HEK293 (cell line): Measurements from ENCODE around the gene ZNF76.
A peak's percentile ranks its signal among the peaks of the same experiment; 100 is the strongest.

ENCODE experiments used
- CTCF ChIA-PET: fragments of 350-600 bp; formaldehyde crosslinking; extraction: SDS; loops from one replicate; lab custom pipeline; 2021; ENCODE audit warnings: antibody characterized with exemption; lab: Yijun Ruan, JAX
- POLR2A ChIA-PET: fragments of 300-600 bp; formaldehyde crosslinking; extraction: SDS; loops from one replicate; lab custom pipeline; 2020; ENCODE audit warnings: antibody characterized with exemption, inconsistent platforms; lab: Yijun Ruan, JAX
- H3K27ac ChIP-seq: fragments of 200-500 bp; sonication (Bioruptor generic); 2 replicates; pipeline ENCODE4 v1.5.1; 2014; ENCODE audit warnings: low read depth, low read length, control low read depth, inconsistent platforms; ENCODE audit errors: extremely low read depth
- H3K36me3 ChIP-seq, 2 experiments: fragments of 200-500 bp in 1 of 2; sonication (Bioruptor generic) in 1 of 2; 1 replicate in 1 of 2; 2 replicates in 1 of 2; pipeline ENCODE4 v1.5.1; 2014 to 2017; ENCODE audit warnings: inconsistent platforms in 2 of 2, low read length in 2 of 2; ENCODE audit not compliant: control insufficient read depth in 2 of 2, insufficient read depth in 1 of 2
- H3K4me1 ChIP-seq: fragments of 200-500 bp; sonication (Bioruptor generic); 2 replicates; pipeline ENCODE4 v1.5.1; 2014; ENCODE audit warnings: mild to moderate bottlenecking, low read length, inconsistent platforms; ENCODE audit not compliant: control insufficient read depth, insufficient read depth
- H3K4me3 ChIP-seq: 2 replicates; pipeline ENCODE4 v1.5.1; 2011; ENCODE audit warnings: low read depth, mild to moderate bottlenecking, control low read depth, low read length, moderate library complexity
- H3K9me3 ChIP-seq: fragments of 200-500 bp; sonication (Bioruptor generic); 2 replicates; pipeline ENCODE4 v1.5.1; 2014; ENCODE audit warnings: low read depth, low read length, inconsistent platforms; ENCODE audit not compliant: control insufficient read depth, insufficient read depth
- SCRT2 ChIP-seq: fragments of 450-650 bp; formaldehyde crosslinking; IDR thresholded peaks from 2 replicates; pipeline ENCODE4 v1.5.1; 2016; ENCODE audit warnings: missing biosample characterization, missing genetic modification characterization
- ZBTB17 ChIP-seq: fragments of 450-650 bp; formaldehyde crosslinking; IDR thresholded peaks from 2 replicates; pipeline ENCODE4 v1.5.1; 2016; ENCODE audit warnings: missing biosample characterization, missing genetic modification characterization
- ZNF10 ChIP-seq: fragments of 450-650 bp; formaldehyde crosslinking; IDR thresholded peaks from 2 replicates; pipeline ENCODE4 v1.5.1; 2017; ENCODE audit warnings: missing biosample characterization, missing genetic modification characterization
- ZNF16 ChIP-seq: fragments of 450-650 bp; formaldehyde crosslinking; IDR thresholded peaks from 2 replicates; pipeline ENCODE4 v1.5.1; 2016; ENCODE audit warnings: low read depth, missing biosample characterization, missing genetic modification characterization
- ZNF202 ChIP-seq: fragments of 450-650 bp; formaldehyde crosslinking; IDR thresholded peaks from 2 replicates; pipeline ENCODE4 v1.5.1; 2016; ENCODE audit warnings: missing biosample characterization, missing genetic modification characterization, borderline replicate concordance
- ZNF26 ChIP-seq: fragments of 450-650 bp; formaldehyde crosslinking; IDR thresholded peaks from 2 replicates; pipeline ENCODE4 v1.5.1; 2016; ENCODE audit warnings: missing biosample characterization, missing genetic modification characterization
- ZNF324 ChIP-seq: fragments of 450-650 bp; formaldehyde crosslinking; IDR thresholded peaks from 2 replicates; pipeline ENCODE4 v1.5.1; 2016; ENCODE audit warnings: missing biosample characterization, missing genetic modification characterization
- ZNF394 ChIP-seq: fragments of 450-650 bp; formaldehyde crosslinking; IDR thresholded peaks from 2 replicates; pipeline ENCODE4 v1.5.1; 2016; ENCODE audit warnings: missing biosample characterization, missing genetic modification characterization, mild to moderate bottlenecking, moderate library complexity, borderline replicate concordance
- ZNF501 ChIP-seq: fragments of 450-650 bp; formaldehyde crosslinking; IDR thresholded peaks from 2 replicates; pipeline ENCODE4 v1.5.1; 2016; ENCODE audit warnings: missing biosample characterization, missing genetic modification characterization
- ZNF600 ChIP-seq: fragments of 450-650 bp; formaldehyde crosslinking; IDR thresholded peaks from 2 replicates; pipeline ENCODE4 v1.5.1; 2016; ENCODE audit warnings: missing biosample characterization, missing genetic modification characterization
- ZNF645 ChIP-seq: fragments of 450-650 bp; formaldehyde crosslinking; IDR thresholded peaks from 2 replicates; pipeline ENCODE4; 2016; ENCODE audit warnings: missing biosample characterization, missing genetic modification characterization
- TF ChIP-seq, protein P1 (sequence below): fragments of 450-650 bp; formaldehyde crosslinking; IDR thresholded peaks from 2 replicates; pipeline ENCODE4 v1.5.1; 2017; ENCODE audit warnings: missing biosample characterization, missing genetic modification characterization
- TF ChIP-seq, protein P2 (sequence below): fragments of 450-650 bp; formaldehyde crosslinking; IDR thresholded peaks from 2 replicates; pipeline ENCODE4 v1.5.1; 2017; ENCODE audit warnings: missing biosample characterization, missing genetic modification characterization
- TF ChIP-seq, protein P3 (sequence below): fragments of 450-650 bp; formaldehyde crosslinking; IDR thresholded peaks from 2 replicates; pipeline ENCODE4 v1.5.1; 2016; ENCODE audit warnings: missing biosample characterization, missing genetic modification characterization

Gene ZNF76

DNA sequence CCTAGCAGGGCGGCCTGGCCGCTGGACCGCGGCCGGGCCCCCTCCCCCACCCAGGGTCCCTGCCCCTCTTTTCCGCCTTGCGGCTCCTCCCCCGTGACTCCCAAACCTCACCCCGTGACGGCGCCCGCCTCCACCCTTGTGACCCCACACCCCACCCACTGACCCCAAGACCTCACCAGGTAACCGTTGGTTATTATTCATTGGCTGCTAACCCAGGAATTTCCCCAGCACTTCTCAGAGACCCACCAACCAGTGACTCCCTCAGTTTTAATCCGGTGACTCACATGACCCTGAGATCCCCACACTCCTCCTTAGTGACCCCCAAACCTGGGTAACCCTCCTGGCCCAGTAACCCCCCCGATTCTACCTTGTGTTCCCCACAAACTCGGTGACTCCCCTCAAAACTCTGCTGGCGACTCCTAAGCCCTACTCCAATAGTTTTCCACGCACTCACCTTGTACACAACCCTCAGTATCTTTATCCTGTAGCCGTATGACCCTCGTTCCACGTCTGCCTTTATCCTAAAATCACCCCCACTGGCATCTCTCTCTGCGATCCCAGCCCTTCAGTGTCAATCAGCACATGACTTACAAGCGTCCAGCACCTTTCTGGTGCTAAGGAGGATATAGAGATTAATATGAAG is 534 bp downstream of the ZNF76 start (continued):
- TF ChIP-seq, protein P1, sequence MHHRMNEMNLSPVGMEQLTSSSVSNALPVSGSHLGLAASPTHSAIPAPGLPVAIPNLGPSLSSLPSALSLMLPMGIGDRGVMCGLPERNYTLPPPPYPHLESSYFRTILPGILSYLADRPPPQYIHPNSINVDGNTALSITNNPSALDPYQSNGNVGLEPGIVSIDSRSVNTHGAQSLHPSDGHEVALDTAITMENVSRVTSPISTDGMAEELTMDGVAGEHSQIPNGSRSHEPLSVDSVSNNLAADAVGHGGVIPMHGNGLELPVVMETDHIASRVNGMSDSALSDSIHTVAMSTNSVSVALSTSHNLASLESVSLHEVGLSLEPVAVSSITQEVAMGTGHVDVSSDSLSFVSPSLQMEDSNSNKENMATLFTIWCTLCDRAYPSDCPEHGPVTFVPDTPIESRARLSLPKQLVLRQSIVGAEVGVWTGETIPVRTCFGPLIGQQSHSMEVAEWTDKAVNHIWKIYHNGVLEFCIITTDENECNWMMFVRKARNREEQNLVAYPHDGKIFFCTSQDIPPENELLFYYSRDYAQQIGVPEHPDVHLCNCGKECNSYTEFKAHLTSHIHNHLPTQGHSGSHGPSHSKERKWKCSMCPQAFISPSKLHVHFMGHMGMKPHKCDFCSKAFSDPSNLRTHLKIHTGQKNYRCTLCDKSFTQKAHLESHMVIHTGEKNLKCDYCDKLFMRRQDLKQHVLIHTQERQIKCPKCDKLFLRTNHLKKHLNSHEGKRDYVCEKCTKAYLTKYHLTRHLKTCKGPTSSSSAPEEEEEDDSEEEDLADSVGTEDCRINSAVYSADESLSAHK (tag by site-specific recombination) = no peak
- TF ChIP-seq ZNF324 (0 out of 2 replicates have a peak, but pooled peaks have one; percentile 39), ZNF26 (tag by site-specific recombination) (no peak), ZNF16 (no peak), ZNF10 (tag by site-specific recombination) (no peak), ZNF202 (tag by site-specific recombination) (no peak), ZNF394 (no peak), SCRT2 (no peak), ZNF645 (tag by site-specific recombination) (no peak)
- TF ChIP-seq, protein P2, sequence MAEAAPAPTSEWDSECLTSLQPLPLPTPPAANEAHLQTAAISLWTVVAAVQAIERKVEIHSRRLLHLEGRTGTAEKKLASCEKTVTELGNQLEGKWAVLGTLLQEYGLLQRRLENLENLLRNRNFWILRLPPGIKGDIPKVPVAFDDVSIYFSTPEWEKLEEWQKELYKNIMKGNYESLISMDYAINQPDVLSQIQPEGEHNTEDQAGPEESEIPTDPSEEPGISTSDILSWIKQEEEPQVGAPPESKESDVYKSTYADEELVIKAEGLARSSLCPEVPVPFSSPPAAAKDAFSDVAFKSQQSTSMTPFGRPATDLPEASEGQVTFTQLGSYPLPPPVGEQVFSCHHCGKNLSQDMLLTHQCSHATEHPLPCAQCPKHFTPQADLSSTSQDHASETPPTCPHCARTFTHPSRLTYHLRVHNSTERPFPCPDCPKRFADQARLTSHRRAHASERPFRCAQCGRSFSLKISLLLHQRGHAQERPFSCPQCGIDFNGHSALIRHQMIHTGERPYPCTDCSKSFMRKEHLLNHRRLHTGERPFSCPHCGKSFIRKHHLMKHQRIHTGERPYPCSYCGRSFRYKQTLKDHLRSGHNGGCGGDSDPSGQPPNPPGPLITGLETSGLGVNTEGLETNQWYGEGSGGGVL (tag by site-specific recombination) = no peak

DNA sequence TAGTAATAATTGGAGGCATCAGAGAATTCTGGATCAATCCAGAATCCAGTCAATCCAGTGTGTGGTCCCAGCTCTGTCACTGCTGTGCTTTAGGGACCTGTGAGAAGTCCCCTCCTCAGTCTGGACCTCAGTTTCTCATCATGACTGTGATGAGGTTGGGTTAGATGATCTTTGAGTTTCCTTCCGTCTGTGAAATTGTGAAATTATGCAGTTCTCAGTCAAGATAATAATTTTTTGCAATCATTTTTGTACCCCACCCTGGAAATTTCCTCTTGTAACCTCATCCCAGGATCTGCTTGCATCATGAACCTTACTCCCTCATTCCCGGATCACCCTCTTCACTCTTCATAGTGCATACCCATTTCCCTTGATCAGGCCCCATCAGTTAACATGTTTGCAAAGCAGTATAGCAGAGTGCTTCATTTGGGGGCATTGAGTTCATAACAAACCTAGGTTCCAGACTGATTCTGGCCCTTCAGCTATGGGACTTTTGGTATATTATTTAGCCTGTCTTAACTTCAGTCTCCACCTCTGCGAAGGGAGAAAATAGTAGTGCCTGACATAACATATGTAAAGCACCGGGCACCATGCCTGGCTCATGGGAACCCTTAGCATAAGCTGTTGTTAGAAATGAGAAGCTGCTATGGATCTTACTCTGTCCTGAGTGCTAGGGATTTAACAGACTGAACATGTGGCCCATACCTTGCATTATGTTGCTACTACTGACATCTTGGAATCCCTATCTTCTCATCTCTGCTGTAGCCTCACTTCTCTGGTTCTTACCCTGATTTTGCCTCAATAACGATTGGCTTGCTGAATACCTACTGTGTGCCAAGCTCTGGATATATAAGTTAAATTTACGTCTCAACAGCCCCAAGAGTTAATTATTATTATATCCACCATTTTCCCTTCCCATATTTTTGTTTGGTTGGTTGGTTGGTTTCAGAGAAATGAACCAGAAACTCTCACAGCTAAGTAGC is 1.3 kb downstream of the ZNF76 start:
- H3K4me3 ChIP-seq = peak overlapping the region; percentile 76
- no peaks in the 10 kb centered on the region for H3K9me3 ChIP-seq
- peaks cover 3% of the 10 kb centered on the region; the same call in 1 of the 2 replicates for H3K4me1 ChIP-seq
- peak overlapping the region; percentile 85; the same call in 1 of the 2 replicates for H3K27ac ChIP-seq
- CTCF ChIA-PET = interaction anchor here (0.9 to 1.3 kb wide), 5 partner anchors 13 to 188 kb away, joined by 3 to 4 read pairs (median 3); no protein-coding TSS in a partner anchor
- POLR2A ChIA-PET = interaction anchor here (1.7 to 2.1 kb wide), 2 partner anchors 19 to 373 kb away, joined by 6 to 23 read pairs; partner anchors contain the start of gene TAF11
- TF ChIP-seq, protein P3, sequence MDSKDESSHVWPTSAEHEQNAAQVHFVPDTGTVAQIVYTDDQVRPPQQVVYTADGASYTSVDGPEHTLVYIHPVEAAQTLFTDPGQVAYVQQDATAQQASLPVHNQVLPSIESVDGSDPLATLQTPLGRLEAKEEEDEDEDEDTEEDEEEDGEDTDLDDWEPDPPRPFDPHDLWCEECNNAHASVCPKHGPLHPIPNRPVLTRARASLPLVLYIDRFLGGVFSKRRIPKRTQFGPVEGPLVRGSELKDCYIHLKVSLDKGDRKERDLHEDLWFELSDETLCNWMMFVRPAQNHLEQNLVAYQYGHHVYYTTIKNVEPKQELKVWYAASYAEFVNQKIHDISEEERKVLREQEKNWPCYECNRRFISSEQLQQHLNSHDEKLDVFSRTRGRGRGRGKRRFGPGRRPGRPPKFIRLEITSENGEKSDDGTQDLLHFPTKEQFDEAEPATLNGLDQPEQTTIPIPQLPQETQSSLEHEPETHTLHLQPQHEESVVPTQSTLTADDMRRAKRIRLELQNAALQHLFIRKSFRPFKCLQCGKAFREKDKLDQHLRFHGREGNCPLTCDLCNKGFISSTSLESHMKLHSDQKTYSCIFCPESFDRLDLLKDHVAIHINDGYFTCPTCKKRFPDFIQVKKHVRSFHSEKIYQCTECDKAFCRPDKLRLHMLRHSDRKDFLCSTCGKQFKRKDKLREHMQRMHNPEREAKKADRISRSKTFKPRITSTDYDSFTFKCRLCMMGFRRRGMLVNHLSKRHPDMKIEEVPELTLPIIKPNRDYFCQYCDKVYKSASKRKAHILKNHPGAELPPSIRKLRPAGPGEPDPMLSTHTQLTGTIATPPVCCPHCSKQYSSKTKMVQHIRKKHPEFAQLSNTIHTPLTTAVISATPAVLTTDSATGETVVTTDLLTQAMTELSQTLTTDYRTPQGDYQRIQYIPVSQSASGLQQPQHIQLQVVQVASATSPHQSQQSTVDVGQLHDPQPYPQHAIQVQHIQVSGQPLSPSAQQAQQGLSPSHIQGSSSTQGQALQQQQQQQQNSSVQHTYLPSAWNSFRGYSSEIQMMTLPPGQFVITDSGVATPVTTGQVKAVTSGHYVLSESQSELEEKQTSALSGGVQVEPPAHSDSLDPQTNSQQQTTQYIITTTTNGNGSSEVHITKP = peak; percentile 68
- TF ChIP-seq ZBTB17 (tag by site-specific recombination) = 0 out of 2 replicates have a peak, but pooled peaks have one; percentile 33
- peak; percentile 83 for TF ChIP-seq ZNF600 (tag by site-specific recombination)
- no peak for TF ChIP-seq ZNF501 (tag by site-specific recombination)
- H3K36me3 ChIP-seq = no peaks in the 10 kb centered on the region
